ENCODE results near the gene HIPK2.

HIPK2 gene

GRCh38 chr7:139738772-139739171 is 39.0 kb downstream of the HIPK2 start:
- no peaks in the 10 kb centered on the region for H4K20me1 ChIP-seq (ENCODE audit: insufficient read depth, low read length)
- H3K79me2 ChIP-seq (ENCODE audit: insufficient read depth, low read length): no peaks in the 10 kb centered on the region
- H3K9me2 ChIP-seq (ENCODE audit: low read depth, low read length): no peaks in the 10 kb centered on the region
- no peaks in the 10 kb centered on the region for H3F3A ChIP-seq (ENCODE audit: insufficient read depth, low read length)
- no peaks in the 10 kb centered on the region for H3K36me3 ChIP-seq (ENCODE audit: insufficient read depth, low read length)
- no peak overlapping the region for H3K27ac ChIP-seq (ENCODE audit: low read depth, low read length, poor library complexity, severe bottlenecking)
- H3K27me3 ChIP-seq (ENCODE audit: insufficient read depth, low read length): 0 out of 2 replicates have a peak, but pooled peaks cover 4% of the 10 kb centered on the region
- H3K9ac ChIP-seq (ENCODE audit: low read length): no peak overlapping the region
- H3K4me2 ChIP-seq (ENCODE audit: low read length): no peak overlapping the region
- H2AFZ ChIP-seq (ENCODE audit: low read length): no peak overlapping the region
- H3K9me3 ChIP-seq (ENCODE audit: low read length): no peaks in the 10 kb centered on the region
- H3K4me3 ChIP-seq (ENCODE audit: low read depth, low read length, poor library complexity, severe bottlenecking): no peak overlapping the region
- H3K4me1 ChIP-seq (ENCODE audit: insufficient read depth, low read length, severe bottlenecking): no peaks in the 10 kb centered on the region
- TF ChIP-seq CTCF (IDR thresholded peaks at IDR 0.05; ENCODE audit: low read length) (no peak), EZH2 (IDR thresholded peaks at IDR 0.05; ENCODE audit: borderline replicate concordance, low read length) (no peak)

GRCh38 chr7:139738101-139738489 is 39.7 kb downstream of the HIPK2 start:
- H3K79me2 ChIP-seq (ENCODE audit: insufficient read depth, low read length): no peaks in the 10 kb centered on the region
- H3K27ac ChIP-seq (ENCODE audit: low read depth, low read length, poor library complexity, severe bottlenecking): no peak overlapping the region
- H3K27me3 ChIP-seq (ENCODE audit: insufficient read depth, low read length): 0 out of 2 replicates have a peak, but pooled peaks cover 4% of the 10 kb centered on the region
- H3K4me2 ChIP-seq (ENCODE audit: low read length): no peak overlapping the region
- H3K9me2 ChIP-seq (ENCODE audit: low read depth, low read length): no peaks in the 10 kb centered on the region
- H3K9ac ChIP-seq (ENCODE audit: low read length): no peak overlapping the region
- no peaks in the 10 kb centered on the region for H4K20me1 ChIP-seq (ENCODE audit: insufficient read depth, low read length)
- no peaks in the 10 kb centered on the region for H3K4me1 ChIP-seq (ENCODE audit: insufficient read depth, low read length, severe bottlenecking)
- no peaks in the 10 kb centered on the region for H3K36me3 ChIP-seq (ENCODE audit: insufficient read depth, low read length)
- no peak overlapping the region for H3K4me3 ChIP-seq (ENCODE audit: low read depth, low read length, poor library complexity, severe bottlenecking)
- no peaks in the 10 kb centered on the region for H3K9me3 ChIP-seq (ENCODE audit: low read length)
- no peak overlapping the region for H2AFZ ChIP-seq (ENCODE audit: low read length)
- TF ChIP-seq CTCF (IDR thresholded peaks at IDR 0.05; ENCODE audit: low read length): no peak
- no peak for TF ChIP-seq EZH2 (IDR thresholded peaks at IDR 0.05; ENCODE audit: borderline replicate concordance, low read length)
- no peaks in the 10 kb centered on the region for H3F3A ChIP-seq (ENCODE audit: insufficient read depth, low read length)

GRCh38 chr7:139737221-139738100 is 40.3 kb downstream of the HIPK2 start:
- Histone ChIP-seq H3F3A (ENCODE audit: insufficient read depth, low read length) (no peaks in the 10 kb centered on the region), H3K36me3 (ENCODE audit: insufficient read depth, low read length) (no peaks in the 10 kb centered on the region), H3K9ac (ENCODE audit: low read length) (no peak overlapping the region), H4K20me1 (ENCODE audit: insufficient read depth, low read length) (no peaks in the 10 kb centered on the region), H2AFZ (ENCODE audit: low read length) (no peak overlapping the region), H3K4me2 (ENCODE audit: low read length) (no peak overlapping the region), H3K4me3 (ENCODE audit: low read depth, low read length, poor library complexity, severe bottlenecking) (no peak overlapping the region), H3K27ac (ENCODE audit: low read depth, low read length, poor library complexity, severe bottlenecking) (no peak overlapping the region), H3K27me3 (ENCODE audit: insufficient read depth, low read length) (no peaks in the 10 kb centered on the region), H3K79me2 (ENCODE audit: insufficient read depth, low read length) (no peaks in the 10 kb centered on the region), H3K9me2 (ENCODE audit: low read depth, low read length) (no peaks in the 10 kb centered on the region), H3K9me3 (ENCODE audit: low read length) (no peaks in the 10 kb centered on the region), H3K4me1 (ENCODE audit: insufficient read depth, low read length, severe bottlenecking) (no peaks in the 10 kb centered on the region)
- no peak for TF ChIP-seq EZH2 (IDR thresholded peaks at IDR 0.05; ENCODE audit: borderline replicate concordance, low read length)
- TF ChIP-seq CTCF (IDR thresholded peaks at IDR 0.05; ENCODE audit: low read length): no peak

Data from OCI-LY1 (cell line).